ENCODE results near the gene FOXP3. TPM values are rescaled to one million over a fixed set of nuclear protein-coding genes. Genes with fewer than 3 reads are reported as not detected.

FOXP3 gene
- total RNA-seq, 1 experiment from 2014 or later = 0.15 TPM

- ATAC-seq (no peak), DNase-seq (ENCODE audit: low read depth, low spot score) (no peak)
Observed at GRCh38 chrX:49273181-49273727, 8.7 kb upstream of the FOXP3 start.

More at GRCh38 chrX:49273181-49273727, 8.7 kb upstream of the FOXP3 start:
- Histone ChIP-seq H3K4me1 (ENCODE audit: control insufficient read depth in 1 of 2, insufficient read depth in 2 of 2, low read length in 2 of 2) (peaks cover 8 to 21% of the 10 kb centered on the region in 2 experiments), H3K27ac (ENCODE audit: low read depth, low read length) (no peak overlapping the region), H2AFZ (ENCODE audit: low read depth, low read length, poor library complexity, severe bottlenecking) (no peak overlapping the region), H3K9me2 (ENCODE audit: insufficient read depth) (no peaks in the 10 kb centered on the region), H3K9me3 (ENCODE audit: control insufficient read depth in 1 of 2, insufficient read depth in 1 of 2, low read depth in 1 of 2, low read length in 2 of 2) (no peaks in the 10 kb centered on the region), H3K27me3 (ENCODE audit: insufficient read depth, low read length) (no peaks in the 10 kb centered on the region), H3K36me3 (ENCODE audit: control insufficient read depth in 1 of 2, insufficient read depth in 2 of 2, low read length in 2 of 2) (no peaks in the 10 kb centered on the region), H4K20me1 (ENCODE audit: insufficient read depth) (no peaks in the 10 kb centered on the region), H3K4me2 (ENCODE audit: low read length) (no peak overlapping the region), H3K4me3 (replicated peaks in 1 of 2; ENCODE audit: low read depth in 1 of 2, low read length in 2 of 2) (no peak overlapping the region), H3K79me2 (ENCODE audit: insufficient read depth, low read length) (peaks cover 3% of the 10 kb centered on the region; the same call in 1 of the 2 replicates), H3K9ac (ENCODE audit: low read length) (no peak overlapping the region)
- ChIA-PET RAD21 (ENCODE audit: low non-redundant PET in 1 of 2, low total read pairs in 2 of 2, uncharacterized antibody in 2 of 2, unreplicated experiment in 2 of 2) (no interaction called here), CTCF (no interaction called here), POLR2A (no interaction called here)
- BruUV-seq (replicated peaks) = no TSS peak
- TF ChIP-seq ZBTB33 (IDR thresholded peaks at IDR 0.05; ENCODE audit: extremely low read depth, insufficient replicate concordance, low read length) (no peak), SRF (IDR thresholded peaks at IDR 0.05; ENCODE audit: low read depth) (no peak), ZFX (IDR thresholded peaks at IDR 0.05) (no peak)
- TF ChIP-seq, protein P1, sequence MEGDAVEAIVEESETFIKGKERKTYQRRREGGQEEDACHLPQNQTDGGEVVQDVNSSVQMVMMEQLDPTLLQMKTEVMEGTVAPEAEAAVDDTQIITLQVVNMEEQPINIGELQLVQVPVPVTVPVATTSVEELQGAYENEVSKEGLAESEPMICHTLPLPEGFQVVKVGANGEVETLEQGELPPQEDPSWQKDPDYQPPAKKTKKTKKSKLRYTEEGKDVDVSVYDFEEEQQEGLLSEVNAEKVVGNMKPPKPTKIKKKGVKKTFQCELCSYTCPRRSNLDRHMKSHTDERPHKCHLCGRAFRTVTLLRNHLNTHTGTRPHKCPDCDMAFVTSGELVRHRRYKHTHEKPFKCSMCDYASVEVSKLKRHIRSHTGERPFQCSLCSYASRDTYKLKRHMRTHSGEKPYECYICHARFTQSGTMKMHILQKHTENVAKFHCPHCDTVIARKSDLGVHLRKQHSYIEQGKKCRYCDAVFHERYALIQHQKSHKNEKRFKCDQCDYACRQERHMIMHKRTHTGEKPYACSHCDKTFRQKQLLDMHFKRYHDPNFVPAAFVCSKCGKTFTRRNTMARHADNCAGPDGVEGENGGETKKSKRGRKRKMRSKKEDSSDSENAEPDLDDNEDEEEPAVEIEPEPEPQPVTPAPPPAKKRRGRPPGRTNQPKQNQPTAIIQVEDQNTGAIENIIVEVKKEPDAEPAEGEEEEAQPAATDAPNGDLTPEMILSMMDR (IDR thresholded peaks at IDR 0.05 in 2 of 3, conservative IDR thresholded peaks at IDR 0.05 in 1 of 3; ENCODE audit: borderline replicate concordance in 1 of 3, insufficient read depth in 1 of 3, low read depth in 2 of 3, low read length in 2 of 3) = no peak
- intact Hi-C loops (cut with micrococcal nuclease) = no loop called here

All from HCT116 (cell line).